ENCODE measurements around the gene SDR42E2. TPM values are rescaled to one million over a fixed set of nuclear protein-coding genes. Genes with fewer than 3 reads are reported as not detected.
"Not testable (repeated sequence)": the region's sequence is repeated elsewhere in the genome, so short reads cannot be mapped to it uniquely, and the experiment has no call there.

The SDR42E2 gene
- total and polyA plus RNA-seq, 2 donors (not counting 1 experiment from before 2014, with no cell fraction given), result 0.12 to 0.62 TPM

DNA sequence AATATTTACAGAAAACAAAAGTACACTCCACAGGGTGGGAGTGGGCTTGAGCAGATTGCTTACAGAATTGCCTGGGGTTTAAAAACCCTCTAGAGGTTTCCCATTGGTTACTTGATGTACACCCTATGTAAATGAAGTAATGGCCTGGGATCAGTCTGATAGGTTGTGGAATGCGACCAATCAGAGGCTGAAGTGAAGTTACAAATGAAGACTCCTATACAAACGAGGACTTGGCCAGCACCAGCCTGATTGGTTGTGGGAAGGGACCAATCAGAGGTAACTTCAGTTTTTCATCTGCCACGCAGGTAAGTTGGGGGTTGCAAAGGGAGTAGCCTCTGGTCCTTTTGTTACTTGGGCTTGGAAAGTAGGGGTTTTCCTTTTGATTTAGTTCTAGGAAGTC lies 52.6 kb downstream of the SDR42E2 start:
- CTCF ChIA-PET, result no interaction called here
- Mint-ChIP-seq H3K27me3 (no peaks in the 10 kb centered on the region), H3K9me3 (ENCODE audit: insufficient read depth) (peaks cover 4% of the 10 kb centered on the region), H3K4me3 (no peak overlapping the region), H3K27ac (peak overlapping the region; percentile 50), H3K4me1 (peaks cover 38% of the 10 kb centered on the region)
- intact Hi-C loops (cut with micrococcal nuclease), result no loop called here
- Histone ChIP-seq H4K20me1 (ENCODE audit: control insufficient read depth, insufficient read depth, low read length, poor library complexity, severe bottlenecking) (peaks cover 4% of the 10 kb centered on the region), H3K4me2 (replicated peaks; ENCODE audit: low read depth, low read length, poor library complexity, severe bottlenecking) (no peak overlapping the region), H3K36me3 (replicated peaks in 1 of 2; ENCODE audit: control extremely low read depth in 1 of 2, control insufficient read depth in 1 of 2, extremely low read depth in 1 of 2, insufficient read depth in 2 of 2, low read length in 1 of 2) (no peaks in the 10 kb centered on the region), H3K4me3 (ENCODE audit: control extremely low read depth in 1 of 5, extremely low read depth in 1 of 5, insufficient read depth in 1 of 5, low read depth in 2 of 5, low read length in 4 of 5) (no peak overlapping the region), H3K27me3 (replicated peaks in 1 of 4; ENCODE audit: control extremely low read depth in 1 of 4, control insufficient read depth in 3 of 4, insufficient read depth in 4 of 4, low read length in 3 of 4) (no peaks in the 10 kb centered on the region), H3K27ac (ENCODE audit: low read length in 2 of 2) (no peak overlapping the region), H3K79me2 (ENCODE audit: control insufficient read depth, insufficient read depth, low read length) (peaks cover 56% of the 10 kb centered on the region), H3K9me3 (ENCODE audit: control extremely low read depth in 1 of 3, control insufficient read depth in 2 of 3, insufficient read depth in 1 of 3, low read length in 2 of 3) (peaks cover 0 to 10% (median 0%) of the 10 kb centered on the region in 3 donors), H3K9ac (ENCODE audit: low read length) (no peak overlapping the region), H2AFZ (ENCODE audit: insufficient read depth, low read depth, low read length, poor library complexity, severe bottlenecking) (no peak overlapping the region), H3K4me1 (ENCODE audit: control insufficient read depth in 2 of 2, insufficient read depth in 2 of 2, low read length in 2 of 2) (peaks cover 21 to 36% of the 10 kb centered on the region in 2 donors)
- WGBS (ENCODE audit: insufficient coverage), result 94% methylated on average over 3 of the region's 3 CpGs
- no peak for ATAC-seq (ENCODE audit: low read depth)
- POLR2A ChIA-PET, result no interaction called here
- no peak for DNase-seq
- TF ChIP-seq, protein P1, sequence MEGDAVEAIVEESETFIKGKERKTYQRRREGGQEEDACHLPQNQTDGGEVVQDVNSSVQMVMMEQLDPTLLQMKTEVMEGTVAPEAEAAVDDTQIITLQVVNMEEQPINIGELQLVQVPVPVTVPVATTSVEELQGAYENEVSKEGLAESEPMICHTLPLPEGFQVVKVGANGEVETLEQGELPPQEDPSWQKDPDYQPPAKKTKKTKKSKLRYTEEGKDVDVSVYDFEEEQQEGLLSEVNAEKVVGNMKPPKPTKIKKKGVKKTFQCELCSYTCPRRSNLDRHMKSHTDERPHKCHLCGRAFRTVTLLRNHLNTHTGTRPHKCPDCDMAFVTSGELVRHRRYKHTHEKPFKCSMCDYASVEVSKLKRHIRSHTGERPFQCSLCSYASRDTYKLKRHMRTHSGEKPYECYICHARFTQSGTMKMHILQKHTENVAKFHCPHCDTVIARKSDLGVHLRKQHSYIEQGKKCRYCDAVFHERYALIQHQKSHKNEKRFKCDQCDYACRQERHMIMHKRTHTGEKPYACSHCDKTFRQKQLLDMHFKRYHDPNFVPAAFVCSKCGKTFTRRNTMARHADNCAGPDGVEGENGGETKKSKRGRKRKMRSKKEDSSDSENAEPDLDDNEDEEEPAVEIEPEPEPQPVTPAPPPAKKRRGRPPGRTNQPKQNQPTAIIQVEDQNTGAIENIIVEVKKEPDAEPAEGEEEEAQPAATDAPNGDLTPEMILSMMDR (IDR thresholded peaks at IDR 0.05), result no peak
- no peak for TF ChIP-seq EZH2 (IDR thresholded peaks at IDR 0.05; ENCODE audit: borderline replicate concordance, insufficient read depth, low read depth, low read length, poor library complexity, severe bottlenecking)

DNA sequence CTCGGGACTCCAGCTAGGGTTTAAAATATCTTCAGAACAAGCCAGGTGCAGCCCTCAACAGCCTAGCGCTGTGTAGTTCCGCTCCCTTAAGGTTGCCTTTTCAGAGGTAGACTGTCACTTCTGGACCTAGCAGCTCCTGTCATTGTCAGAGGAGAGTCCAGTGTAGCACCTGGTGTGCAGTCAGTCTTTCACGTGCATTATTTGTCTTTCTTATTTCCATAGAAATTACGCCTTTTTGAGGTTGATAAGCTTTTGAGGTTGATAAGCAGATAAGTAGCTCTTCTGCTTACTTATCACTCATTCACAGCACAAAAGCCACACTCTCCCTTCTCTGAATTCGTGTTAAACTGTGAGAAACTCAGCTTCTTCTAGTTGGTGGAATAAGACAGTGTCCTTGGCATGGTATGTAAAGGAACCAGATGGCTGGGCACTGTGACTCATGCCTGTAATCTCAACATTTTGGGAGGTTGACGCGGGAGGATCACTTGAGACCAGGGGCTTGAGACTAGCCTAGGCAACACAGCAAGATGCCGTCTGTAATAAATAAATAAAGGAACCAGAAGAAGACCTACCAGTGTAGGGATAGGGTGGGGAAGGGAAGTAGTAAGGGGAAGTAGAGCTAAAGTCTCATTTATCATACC lies 54.0 kb downstream of the SDR42E2 start:
- peaks cover 45% of the 10 kb centered on the region for H3K79me2 ChIP-seq (ENCODE audit: control insufficient read depth, insufficient read depth, low read length)
- H3K27ac ChIP-seq (ENCODE audit: low read length in 2 of 2), result no peak overlapping the region
- H4K20me1 ChIP-seq (ENCODE audit: control insufficient read depth, insufficient read depth, low read length, poor library complexity, severe bottlenecking), result peaks cover 4% of the 10 kb centered on the region
- H3K36me3 ChIP-seq (replicated peaks in 1 of 2; ENCODE audit: control extremely low read depth in 1 of 2, control insufficient read depth in 1 of 2, extremely low read depth in 1 of 2, insufficient read depth in 2 of 2, low read length in 1 of 2), result no peaks in the 10 kb centered on the region
- H3K4me3 Mint-ChIP-seq, result peak overlapping the region; percentile 33
- H3K27ac Mint-ChIP-seq, result peak overlapping the region; percentile 71
- no peaks in the 10 kb centered on the region for H3K27me3 Mint-ChIP-seq
- POLR2A ChIA-PET, result interaction anchor here (0.7 kb wide), 1 partner anchor 20 kb away, joined by 10 read pairs; no protein-coding TSS in a partner anchor
- intact Hi-C loops (cut with micrococcal nuclease), result no loop called here
- H3K4me2 ChIP-seq (replicated peaks; ENCODE audit: low read depth, low read length, poor library complexity, severe bottlenecking), result no peak overlapping the region
- H3K9ac ChIP-seq (ENCODE audit: low read length), result no peak overlapping the region
- peaks cover 33% of the 10 kb centered on the region for H3K4me1 Mint-ChIP-seq
- H3K9me3 ChIP-seq (ENCODE audit: control extremely low read depth in 1 of 3, control insufficient read depth in 2 of 3, insufficient read depth in 1 of 3, low read length in 2 of 3), result no peaks in the 10 kb centered on the region
- peaks cover 21 to 35% of the 10 kb centered on the region in 2 donors for H3K4me1 ChIP-seq (ENCODE audit: control insufficient read depth in 2 of 2, insufficient read depth in 2 of 2, low read length in 2 of 2)
- CTCF ChIA-PET, result interaction anchor here (1.1 to 4.3 kb wide), 3 partner anchors 9 to 214 kb away, joined by 3 to 32 read pairs (median 3); partner anchors contain the start of gene EEF2K
- ATAC-seq (ENCODE audit: low read depth) (no peak), DNase-seq (no peak)
- peaks cover 2% of the 10 kb centered on the region for H3K9me3 Mint-ChIP-seq (ENCODE audit: insufficient read depth)
- no peak overlapping the region for H2AFZ ChIP-seq (ENCODE audit: insufficient read depth, low read depth, low read length, poor library complexity, severe bottlenecking)
- TF ChIP-seq, protein P1 (IDR thresholded peaks at IDR 0.05), result no peak
- no peak for TF ChIP-seq EZH2 (IDR thresholded peaks at IDR 0.05; ENCODE audit: borderline replicate concordance, insufficient read depth, low read depth, low read length, poor library complexity, severe bottlenecking)
- H3K4me3 ChIP-seq (ENCODE audit: control extremely low read depth in 1 of 5, extremely low read depth in 1 of 5, insufficient read depth in 1 of 5, low read depth in 2 of 5, low read length in 4 of 5), result no peak overlapping the region
- 76% methylated on average over 3 of the region's 9 CpGs for WGBS (ENCODE audit: insufficient coverage)
- H3K27me3 ChIP-seq (replicated peaks in 1 of 4; ENCODE audit: control extremely low read depth in 1 of 4, control insufficient read depth in 3 of 4, insufficient read depth in 4 of 4, low read length in 3 of 4), result no peaks in the 10 kb centered on the region

DNA sequence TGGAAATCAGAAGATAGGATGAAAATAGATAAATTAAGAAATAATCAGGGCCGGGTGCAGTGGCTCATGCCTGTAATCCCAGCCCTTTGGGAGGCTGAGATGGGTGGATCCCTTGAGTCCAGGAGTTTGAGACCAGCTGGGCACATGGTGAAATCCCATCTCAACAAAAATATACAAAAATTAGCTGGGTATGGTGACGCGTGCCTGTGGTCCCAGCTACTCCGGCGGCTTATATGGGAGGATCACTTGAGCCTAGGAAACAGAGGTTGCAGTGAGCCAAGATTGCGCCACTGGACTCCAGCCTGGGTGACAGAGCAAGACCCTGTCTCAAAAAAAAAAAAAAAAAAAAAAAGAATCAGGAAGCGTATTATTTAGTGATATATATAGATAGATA lies 54.5 kb downstream of the SDR42E2 start:
- CTCF ChIA-PET, result interaction anchor here (0.6 to 4.3 kb wide), 3 partner anchors 10 to 1778 kb away, joined by 3 to 32 read pairs (median 4); partner anchors contain the start of gene EEF2K
- intact Hi-C loops (cut with micrococcal nuclease), result not testable (repeated sequence)

More for the DNA sequence above, 54.5 kb downstream of the SDR42E2 start:
- not testable (repeated sequence) for DNase-seq; H3K9me3 Mint-ChIP-seq (ENCODE audit: insufficient read depth); H3K9me3 ChIP-seq (ENCODE audit: control extremely low read depth in 1 of 3, control insufficient read depth in 2 of 3, insufficient read depth in 1 of 3, low read length in 2 of 3); H4K20me1 ChIP-seq (ENCODE audit: control insufficient read depth, insufficient read depth, low read length, poor library complexity, severe bottlenecking); H3K36me3 ChIP-seq (replicated peaks in 1 of 2; ENCODE audit: control extremely low read depth in 1 of 2, control insufficient read depth in 1 of 2, extremely low read depth in 1 of 2, insufficient read depth in 2 of 2, low read length in 1 of 2); H3K4me2 ChIP-seq (replicated peaks; ENCODE audit: low read depth, low read length, poor library complexity, severe bottlenecking); H2AFZ ChIP-seq (ENCODE audit: insufficient read depth, low read depth, low read length, poor library complexity, severe bottlenecking); H3K9ac ChIP-seq (ENCODE audit: low read length); H3K27me3 ChIP-seq (replicated peaks in 1 of 4; ENCODE audit: control extremely low read depth in 1 of 4, control insufficient read depth in 3 of 4, insufficient read depth in 4 of 4, low read length in 3 of 4); H3K27ac Mint-ChIP-seq; H3K4me3 ChIP-seq (ENCODE audit: control extremely low read depth in 1 of 5, extremely low read depth in 1 of 5, insufficient read depth in 1 of 5, low read depth in 2 of 5, low read length in 4 of 5); H3K27me3 Mint-ChIP-seq; H3K27ac ChIP-seq (ENCODE audit: low read length in 2 of 2); H3K4me3 Mint-ChIP-seq; ATAC-seq (ENCODE audit: low read depth)
- Histone ChIP-seq H3K79me2 (ENCODE audit: control insufficient read depth, insufficient read depth, low read length) (peaks cover 40% of the 10 kb centered on the region), H3K4me1 (ENCODE audit: control insufficient read depth in 2 of 2, insufficient read depth in 2 of 2, low read length in 2 of 2) (peaks cover 21 to 35% of the 10 kb centered on the region in 2 donors)
- WGBS (ENCODE audit: insufficient coverage), result 100% methylated on average over 2 of the region's 7 CpGs
- POLR2A ChIA-PET, result interaction anchor here (0.7 kb wide), 1 partner anchor 21 kb away, joined by 10 read pairs; no protein-coding TSS in a partner anchor
- H3K4me1 Mint-ChIP-seq, result peaks cover 28% of the 10 kb centered on the region
